Trophoblast cell (in vitro differentiated cells and primary cell): ENCODE results near the gene COL1A1.

Source experiments
- DNase-seq, 2 donors: peaks; one replicate each; pipeline ENCODE4 v3.0.0-alpha.2; 2016
- H2AFZ ChIP-seq: 2 replicates; pipeline ENCODE4 v1.6.1; 2013; ENCODE audit warnings: low read length, moderate library complexity, mild to moderate bottlenecking; ENCODE audit not compliant: insufficient read depth, poor library complexity
- H2AK5ac ChIP-seq: 2 replicates; pipeline ENCODE4 v1.6.1; 2013; ENCODE audit warnings: mild to moderate bottlenecking, low read length
- H2BK120ac ChIP-seq: 2 replicates; pipeline ENCODE4 v1.6.1; 2013; ENCODE audit warnings: low read length, mild to moderate bottlenecking, moderate library complexity; ENCODE audit not compliant: insufficient read depth, poor library complexity
- H2BK12ac ChIP-seq: 2 replicates; pipeline ENCODE4 v1.6.1; 2013; ENCODE audit warnings: mild to moderate bottlenecking, low read length, moderate library complexity
- H2BK5ac ChIP-seq: 2 replicates; pipeline ENCODE4 v1.6.1; 2013; ENCODE audit warnings: low read length, low read depth, moderate library complexity, mild to moderate bottlenecking; ENCODE audit not compliant: poor library complexity
- H3K14ac ChIP-seq: 2 replicates; pipeline ENCODE4 v1.6.1; 2013; ENCODE audit warnings: mild to moderate bottlenecking, low read length
- H3K18ac ChIP-seq: 2 replicates; pipeline ENCODE4 v1.6.1; 2013; ENCODE audit warnings: mild to moderate bottlenecking, low read length
- H3K23ac ChIP-seq: 2 replicates; pipeline ENCODE4 v1.6.1; 2013; ENCODE audit warnings: low read length
- H3K27ac ChIP-seq: 2 replicates; pipeline ENCODE4 v1.5.1; 2013; ENCODE audit warnings: low read depth, mild to moderate bottlenecking, inconsistent platforms, low read length, moderate library complexity
- H3K27me3 ChIP-seq: 2 replicates; pipeline ENCODE4 v1.6.1; 2013; ENCODE audit warnings: inconsistent platforms, mild to moderate bottlenecking, low read length, moderate library complexity; ENCODE audit not compliant: insufficient read depth
- H3K36me3 ChIP-seq, 2 experiments: 1 replicate in 1 of 2; 2 replicates in 1 of 2; pipeline ENCODE4 v1.6.1; 2013; ENCODE audit warnings: low read length in 2 of 2, mild to moderate bottlenecking in 2 of 2, moderate library complexity in 1 of 2; ENCODE audit not compliant: insufficient read depth in 2 of 2, control insufficient read depth in 1 of 2
- H3K4ac ChIP-seq: 2 replicates; pipeline ENCODE4 v1.6.1; 2013; ENCODE audit warnings: low read depth, mild to moderate bottlenecking, low read length, moderate library complexity
- H3K4me1 ChIP-seq, 2 experiments: 1 replicate in 1 of 2; 2 replicates in 1 of 2; pipeline ENCODE4 v1.6.1; 2013; ENCODE audit warnings: low read length in 2 of 2, mild to moderate bottlenecking in 2 of 2, moderate library complexity in 1 of 2; ENCODE audit not compliant: insufficient read depth in 2 of 2, control insufficient read depth in 1 of 2
- H3K4me2 ChIP-seq: 2 replicates; pipeline ENCODE4 v1.6.1; 2013; ENCODE audit warnings: inconsistent platforms, mild to moderate bottlenecking, low read length, moderate library complexity
- H3K4me3 ChIP-seq: 2 replicates; pipeline ENCODE4 v1.5.1; 2013; ENCODE audit warnings: mild to moderate bottlenecking, low read depth, low read length, inconsistent platforms
- H3K79me1 ChIP-seq: one replicate; pipeline ENCODE4 v1.6.1; 2013; ENCODE audit warnings: low read length
- H3K79me2 ChIP-seq: 2 replicates; pipeline ENCODE4 v1.6.1; 2013; ENCODE audit warnings: low read length, mild to moderate bottlenecking; ENCODE audit not compliant: control insufficient read depth, insufficient read depth, poor library complexity
- H3K9ac ChIP-seq: 2 replicates; pipeline ENCODE4 v1.6.1; 2013; ENCODE audit warnings: mild to moderate bottlenecking, low read length
- H3K9me3 ChIP-seq: 2 replicates; pipeline ENCODE4 v1.6.1; 2013; ENCODE audit warnings: low read depth, mild to moderate bottlenecking, control low read depth, inconsistent platforms, low read length; ENCODE audit not compliant: insufficient read depth
- H4K12ac ChIP-seq: 2 replicates; pipeline ENCODE4 v1.6.1; 2013; ENCODE audit warnings: low read depth, mild to moderate bottlenecking, low read length, moderate library complexity
- H4K8ac ChIP-seq: 2 replicates; pipeline ENCODE4 v1.6.1; 2013; ENCODE audit warnings: low read depth, mild to moderate bottlenecking, low read length, moderate library complexity
- H4K91ac ChIP-seq: one replicate; pipeline ENCODE4 v1.6.1; 2013; ENCODE audit warnings: low read depth, mild to moderate bottlenecking, low read length, moderate library complexity
- WGBS: extraction: QIAGEN DNeasy Blood & Tissue Kit; methylation state at CpG from one replicate; pipeline ENCODE4 v1.1.7; 2013; ENCODE audit warnings: missing lambda C conversion rate; ENCODE audit not compliant: insufficient read length, insufficient coverage; ENCODE audit errors: extremely low coverage; 5-methylcytosine and 5-hydroxymethylcytosine counted together

The COL1A1 gene

GRCh38 chr17:50213026-50214022 lies 11.9 kb upstream of the COL1A1 start:
- WGBS = no CpG with 5 or more reads among the region's 9 CpGs
- peaks cover 44 to 47% of the 10 kb centered on the region in 2 experiments for H3K4me1 ChIP-seq
- no peak overlapping the region for H2AK5ac ChIP-seq
- H2AFZ ChIP-seq = no peak overlapping the region
- no peaks in the 10 kb centered on the region for H3K9me3 ChIP-seq
- no peak overlapping the region for H3K27ac ChIP-seq
- no peak overlapping the region for H3K4ac ChIP-seq
- no peak overlapping the region for H3K4me2 ChIP-seq
- H3K18ac ChIP-seq = no peak overlapping the region
- no peak overlapping the region for H3K23ac ChIP-seq
- DNase-seq = no peak
- peak overlapping the region; percentile 44 for H2BK12ac ChIP-seq
- no peaks in the 10 kb centered on the region for H3K36me3 ChIP-seq
- no peak overlapping the region for H3K4me3 ChIP-seq
- H2BK120ac ChIP-seq = no peak overlapping the region
- H4K12ac ChIP-seq = no peak overlapping the region
- no peak overlapping the region for H4K8ac ChIP-seq
- no peak overlapping the region for H3K9ac ChIP-seq
- H3K14ac ChIP-seq = no peak overlapping the region
- H3K79me2 ChIP-seq = peaks cover 9% of the 10 kb centered on the region
- peak overlapping the region; percentile 30 for H4K91ac ChIP-seq
- no peaks in the 10 kb centered on the region for H3K27me3 ChIP-seq
- no peak overlapping the region for H2BK5ac ChIP-seq
- H3K79me1 ChIP-seq = peaks cover 46% of the 10 kb centered on the region

GRCh38 chr17:50212121-50212843 lies 10.9 kb upstream of the COL1A1 start:
- H3K4me3 ChIP-seq = no peak overlapping the region
- peaks cover 56% of the 10 kb centered on the region for H3K79me1 ChIP-seq
- peak overlapping the region; percentile 83 for H2AK5ac ChIP-seq
- no peak overlapping the region for H4K8ac ChIP-seq
- H3K9ac ChIP-seq = no peak overlapping the region
- no peak for DNase-seq
- H4K12ac ChIP-seq = no peak overlapping the region
- H3K36me3 ChIP-seq = no peaks in the 10 kb centered on the region
- H3K79me2 ChIP-seq = peaks cover 9% of the 10 kb centered on the region
- peak overlapping the region; percentile 68 for H3K27ac ChIP-seq
- H3K4me1 ChIP-seq = peaks cover 48 to 56% of the 10 kb centered on the region in 2 experiments
- peak overlapping the region; percentile 42 for H2BK5ac ChIP-seq
- peak overlapping the region; percentile 89 for H2BK120ac ChIP-seq
- peak overlapping the region; percentile 81 for H3K18ac ChIP-seq
- H3K9me3 ChIP-seq = no peaks in the 10 kb centered on the region
- peak overlapping the region; percentile 97 for H2BK12ac ChIP-seq
- no peaks in the 10 kb centered on the region for H3K27me3 ChIP-seq
- peak overlapping the region; percentile 4 for H3K4me2 ChIP-seq
- no peak overlapping the region for H3K23ac ChIP-seq
- peak overlapping the region; percentile 71 for H3K14ac ChIP-seq
- H4K91ac ChIP-seq = peak overlapping the region; percentile 88
- no peak overlapping the region for H3K4ac ChIP-seq
- no CpG with 5 or more reads among the region's 15 CpGs for WGBS
- no peak overlapping the region for H2AFZ ChIP-seq

- peaks cover 9% of the 10 kb centered on the region for H3K79me2 ChIP-seq
- DNase-seq = no peak
- H2BK5ac ChIP-seq = peak overlapping the region; percentile 95
- H3K18ac ChIP-seq = peak overlapping the region; percentile 91
- no CpG with 5 or more reads among the region's 9 CpGs for WGBS
- H3K9me3 ChIP-seq = no peaks in the 10 kb centered on the region
- no peaks in the 10 kb centered on the region for H3K27me3 ChIP-seq
- peak overlapping the region; percentile 97 for H4K91ac ChIP-seq
- H3K36me3 ChIP-seq = no peaks in the 10 kb centered on the region
- peak overlapping the region; percentile 54 for H3K4me2 ChIP-seq
- peak overlapping the region; percentile 83 for H2AK5ac ChIP-seq
- H3K23ac ChIP-seq = no peak overlapping the region
- peaks cover 48 to 60% of the 10 kb centered on the region in 2 experiments for H3K4me1 ChIP-seq
- peak overlapping the region; percentile 3 for H2AFZ ChIP-seq
- peak overlapping the region; percentile 80 for H4K8ac ChIP-seq
- H3K4ac ChIP-seq = peak overlapping the region; percentile 82
- no peak overlapping the region for H3K4me3 ChIP-seq
- H2BK12ac ChIP-seq = peak overlapping the region; percentile 97
- peak overlapping the region; percentile 95 for H2BK120ac ChIP-seq
- peak overlapping the region; percentile 71 for H3K14ac ChIP-seq
- H3K9ac ChIP-seq = no peak overlapping the region
- H4K12ac ChIP-seq = peak overlapping the region; percentile 13
- H3K79me1 ChIP-seq = peaks cover 57% of the 10 kb centered on the region
- H3K27ac ChIP-seq = peak overlapping the region; percentile 98
Measured at GRCh38 chr17:50211249-50212120, 10.1 kb upstream of the COL1A1 start.
